ENCODE data around the gene TC2N. TPM values are rescaled to one million over a fixed set of nuclear protein-coding genes. Genes with fewer than 3 reads are reported as not detected.

The TC2N gene
- total RNA-seq, 1 donor from 2014 or later = 0.35 TPM

GRCh38 chr14:91750634-91751198, 116.6 kb downstream of the TC2N start:
- H3K27ac Mint-ChIP-seq (ENCODE audit: unreplicated experiment) = no peak overlapping the region
- no peak overlapping the region for H3K4me3 Mint-ChIP-seq (ENCODE audit: unreplicated experiment)
- TF ChIP-seq CTCF (IDR thresholded peaks at IDR 0.05) = no peak
- H3K4me1 Mint-ChIP-seq (ENCODE audit: unreplicated experiment) = no peaks in the 10 kb centered on the region
- no peak for DNase-seq (ENCODE audit: extremely low spot score, unreplicated experiment)
- no peaks in the 10 kb centered on the region for H3K9me3 Mint-ChIP-seq (ENCODE audit: unreplicated experiment)
- H3K36me3 Mint-ChIP-seq (ENCODE audit: unreplicated experiment) = no peaks in the 10 kb centered on the region
- peaks cover 14% of the 10 kb centered on the region for H3K27me3 Mint-ChIP-seq (ENCODE audit: unreplicated experiment)

GRCh38 chr14:91749868-91750267, 117.5 kb downstream of the TC2N start:
- no peak for TF ChIP-seq CTCF (IDR thresholded peaks at IDR 0.05)
- no peaks in the 10 kb centered on the region for H3K36me3 Mint-ChIP-seq (ENCODE audit: unreplicated experiment)
- H3K27me3 Mint-ChIP-seq (ENCODE audit: unreplicated experiment) = peaks cover 14% of the 10 kb centered on the region
- no peak for DNase-seq (ENCODE audit: extremely low spot score, unreplicated experiment)
- H3K4me1 Mint-ChIP-seq (ENCODE audit: unreplicated experiment) = no peaks in the 10 kb centered on the region
- no peak overlapping the region for H3K4me3 Mint-ChIP-seq (ENCODE audit: unreplicated experiment)
- H3K9me3 Mint-ChIP-seq (ENCODE audit: unreplicated experiment) = no peaks in the 10 kb centered on the region
- H3K27ac Mint-ChIP-seq (ENCODE audit: unreplicated experiment) = no peak overlapping the region

GRCh38 chr14:91748049-91748448, 119.3 kb downstream of the TC2N start:
- no peak overlapping the region for H3K4me3 Mint-ChIP-seq (ENCODE audit: unreplicated experiment)
- TF ChIP-seq CTCF (IDR thresholded peaks at IDR 0.05) = no peak
- no peak for DNase-seq (ENCODE audit: extremely low spot score, unreplicated experiment)
- no peak overlapping the region for H3K27ac Mint-ChIP-seq (ENCODE audit: unreplicated experiment)
- H3K4me1 Mint-ChIP-seq (ENCODE audit: unreplicated experiment) = no peaks in the 10 kb centered on the region
- H3K36me3 Mint-ChIP-seq (ENCODE audit: unreplicated experiment) = no peaks in the 10 kb centered on the region
- H3K9me3 Mint-ChIP-seq (ENCODE audit: unreplicated experiment) = no peaks in the 10 kb centered on the region
- H3K27me3 Mint-ChIP-seq (ENCODE audit: unreplicated experiment) = peaks cover 12% of the 10 kb centered on the region

GRCh38 chr14:91745344-91745743, 122.0 kb downstream of the TC2N start:
- Mint-ChIP-seq H3K9me3 (ENCODE audit: unreplicated experiment) (no peaks in the 10 kb centered on the region), H3K36me3 (ENCODE audit: unreplicated experiment) (no peaks in the 10 kb centered on the region), H3K27me3 (ENCODE audit: unreplicated experiment) (peaks cover 12% of the 10 kb centered on the region), H3K4me1 (ENCODE audit: unreplicated experiment) (no peaks in the 10 kb centered on the region), H3K4me3 (ENCODE audit: unreplicated experiment) (no peak overlapping the region), H3K27ac (ENCODE audit: unreplicated experiment) (no peak overlapping the region)
- no peak for DNase-seq (ENCODE audit: extremely low spot score, unreplicated experiment)
- TF ChIP-seq CTCF (IDR thresholded peaks at IDR 0.05) = no peak

- H3K9me3 Mint-ChIP-seq (ENCODE audit: unreplicated experiment) = no peaks in the 10 kb centered on the region
- no peak overlapping the region for H3K27ac Mint-ChIP-seq (ENCODE audit: unreplicated experiment)
- H3K27me3 Mint-ChIP-seq (ENCODE audit: unreplicated experiment) = peaks cover 12% of the 10 kb centered on the region
- no peaks in the 10 kb centered on the region for H3K36me3 Mint-ChIP-seq (ENCODE audit: unreplicated experiment)
- no peak overlapping the region for H3K4me3 Mint-ChIP-seq (ENCODE audit: unreplicated experiment)
- no peak for TF ChIP-seq CTCF (IDR thresholded peaks at IDR 0.05)
- no peaks in the 10 kb centered on the region for H3K4me1 Mint-ChIP-seq (ENCODE audit: unreplicated experiment)
- no peak for DNase-seq (ENCODE audit: extremely low spot score, unreplicated experiment)
These were observed 123.3 kb downstream of the TC2N start for GRCh38 chr14:91744068-91744480.
